Measurements from ENCODE around the gene TMEM255B.

Gene TMEM255B

DNA sequence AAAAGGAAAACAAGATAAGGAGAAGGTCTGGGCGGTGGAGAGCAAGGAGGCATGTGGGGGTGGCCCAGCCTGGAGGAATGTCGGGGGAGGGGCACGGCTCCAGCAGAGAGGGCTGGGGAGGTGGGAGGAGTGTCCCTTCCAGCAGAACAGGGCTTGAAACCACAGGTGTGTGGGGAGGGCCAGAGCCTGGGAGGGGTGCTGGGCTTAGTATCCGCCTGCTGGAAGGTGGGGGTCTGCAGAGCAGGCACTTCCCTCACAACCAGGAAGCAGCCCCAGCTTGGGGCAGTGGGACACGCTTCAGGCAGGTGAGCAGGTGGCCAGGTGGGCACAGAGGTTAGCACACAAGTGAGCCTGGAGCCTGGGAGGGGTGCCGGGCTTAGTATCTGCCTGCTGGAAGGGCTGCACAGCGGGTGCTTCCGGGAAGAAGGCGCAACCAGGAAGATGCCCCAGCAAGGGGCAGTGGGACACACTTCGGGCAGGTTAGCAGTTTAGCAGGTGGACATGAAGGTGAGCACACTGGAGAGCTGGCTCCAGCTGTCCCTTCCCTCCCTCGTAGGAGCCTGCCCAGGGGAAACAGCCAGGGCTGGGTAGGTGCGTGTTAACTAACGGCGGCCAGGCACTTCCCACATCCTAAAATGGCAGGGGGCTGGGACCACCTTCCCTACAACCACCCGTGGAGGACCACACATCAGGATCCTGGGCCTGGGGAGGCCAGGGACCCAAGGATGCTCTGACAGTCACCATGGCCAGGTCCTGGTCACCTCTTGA lies 101.8 kb downstream of the TMEM255B start:
- no peaks in the 10 kb centered on the region for H3K27me3 ChIP-seq (ENCODE audit: insufficient read depth, low read length, poor library complexity, severe bottlenecking)
- no peak overlapping the region for H3K4me3 ChIP-seq (ENCODE audit: low read length, poor library complexity, severe bottlenecking)
- no peaks in the 10 kb centered on the region for H3K9me2 ChIP-seq (replicated peaks; ENCODE audit: low read depth, low read length)
- H2AFZ ChIP-seq (ENCODE audit: low read length) = no peak overlapping the region
- no peaks in the 10 kb centered on the region for H3F3A ChIP-seq (ENCODE audit: low read depth)
- no peaks in the 10 kb centered on the region for H3K36me3 ChIP-seq (ENCODE audit: insufficient read depth, low read length)
- H3K4me2 ChIP-seq (ENCODE audit: low read depth, low read length, poor library complexity, severe bottlenecking) = no peak overlapping the region
- TF ChIP-seq EZH2phosphoT487 (IDR thresholded peaks at IDR 0.05; ENCODE audit: borderline replicate concordance) = no peak
- TF ChIP-seq, protein P1, sequence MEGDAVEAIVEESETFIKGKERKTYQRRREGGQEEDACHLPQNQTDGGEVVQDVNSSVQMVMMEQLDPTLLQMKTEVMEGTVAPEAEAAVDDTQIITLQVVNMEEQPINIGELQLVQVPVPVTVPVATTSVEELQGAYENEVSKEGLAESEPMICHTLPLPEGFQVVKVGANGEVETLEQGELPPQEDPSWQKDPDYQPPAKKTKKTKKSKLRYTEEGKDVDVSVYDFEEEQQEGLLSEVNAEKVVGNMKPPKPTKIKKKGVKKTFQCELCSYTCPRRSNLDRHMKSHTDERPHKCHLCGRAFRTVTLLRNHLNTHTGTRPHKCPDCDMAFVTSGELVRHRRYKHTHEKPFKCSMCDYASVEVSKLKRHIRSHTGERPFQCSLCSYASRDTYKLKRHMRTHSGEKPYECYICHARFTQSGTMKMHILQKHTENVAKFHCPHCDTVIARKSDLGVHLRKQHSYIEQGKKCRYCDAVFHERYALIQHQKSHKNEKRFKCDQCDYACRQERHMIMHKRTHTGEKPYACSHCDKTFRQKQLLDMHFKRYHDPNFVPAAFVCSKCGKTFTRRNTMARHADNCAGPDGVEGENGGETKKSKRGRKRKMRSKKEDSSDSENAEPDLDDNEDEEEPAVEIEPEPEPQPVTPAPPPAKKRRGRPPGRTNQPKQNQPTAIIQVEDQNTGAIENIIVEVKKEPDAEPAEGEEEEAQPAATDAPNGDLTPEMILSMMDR (conservative IDR thresholded peaks at IDR 0.05; ENCODE audit: low read length) = no peak
- H3K4me1 ChIP-seq (ENCODE audit: insufficient read depth, low read length, poor library complexity, severe bottlenecking) = peaks cover under 1% of the 10 kb centered on the region
- H4K20me1 ChIP-seq (ENCODE audit: insufficient read depth, low read length, poor library complexity, severe bottlenecking) = no peaks in the 10 kb centered on the region
- no peaks in the 10 kb centered on the region for H3K79me2 ChIP-seq (ENCODE audit: insufficient read depth, low read length)
- H3K9me3 ChIP-seq (ENCODE audit: insufficient read depth, low read depth, low read length) = no peaks in the 10 kb centered on the region
- H3K9ac ChIP-seq (ENCODE audit: low read depth, low read length, poor library complexity, severe bottlenecking) = no peak overlapping the region

DNA sequence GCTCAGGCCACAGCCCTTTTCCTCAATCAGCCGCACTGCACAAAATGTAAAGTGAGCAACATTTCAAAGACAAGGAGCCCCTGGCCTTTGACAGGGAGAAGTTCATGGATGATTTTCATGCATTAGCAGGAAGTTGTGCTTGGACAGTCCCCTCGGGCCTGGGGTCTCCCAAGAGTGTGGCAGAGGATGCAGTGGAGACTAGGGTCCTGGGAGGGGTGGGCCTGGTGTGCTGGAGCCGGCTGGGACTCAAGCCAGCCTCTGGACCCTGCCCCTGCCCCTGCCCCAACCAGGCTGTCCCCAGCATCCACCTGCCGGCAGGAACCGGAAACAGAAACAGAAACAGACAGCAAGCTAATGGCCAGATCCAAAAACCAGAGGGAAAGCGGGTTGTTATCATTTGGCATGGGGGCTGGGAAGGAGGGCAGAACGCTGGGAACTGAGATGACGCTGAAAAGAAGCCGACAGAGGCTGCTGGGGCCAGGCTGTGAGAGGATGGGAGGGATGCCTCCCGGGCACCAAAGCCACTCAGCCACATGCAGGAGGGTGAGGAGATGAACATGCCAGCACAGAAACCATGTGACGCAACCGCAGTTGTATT lies 102.5 kb downstream of the TMEM255B start:
- no peak overlapping the region for H3K4me2 ChIP-seq (ENCODE audit: low read depth, low read length, poor library complexity, severe bottlenecking)
- no peaks in the 10 kb centered on the region for H4K20me1 ChIP-seq (ENCODE audit: insufficient read depth, low read length, poor library complexity, severe bottlenecking)
- no peaks in the 10 kb centered on the region for H3K4me1 ChIP-seq (ENCODE audit: insufficient read depth, low read length, poor library complexity, severe bottlenecking)
- no peaks in the 10 kb centered on the region for H3K27me3 ChIP-seq (ENCODE audit: insufficient read depth, low read length, poor library complexity, severe bottlenecking)
- H3K9me3 ChIP-seq (ENCODE audit: insufficient read depth, low read depth, low read length) = no peaks in the 10 kb centered on the region
- H3K4me3 ChIP-seq (ENCODE audit: low read length, poor library complexity, severe bottlenecking) = no peak overlapping the region
- no peaks in the 10 kb centered on the region for H3K9me2 ChIP-seq (replicated peaks; ENCODE audit: low read depth, low read length)
- no peak overlapping the region for H3K9ac ChIP-seq (ENCODE audit: low read depth, low read length, poor library complexity, severe bottlenecking)
- no peaks in the 10 kb centered on the region for H3F3A ChIP-seq (ENCODE audit: low read depth)
- H3K79me2 ChIP-seq (ENCODE audit: insufficient read depth, low read length) = no peaks in the 10 kb centered on the region
- no peak overlapping the region for H2AFZ ChIP-seq (ENCODE audit: low read length)
- TF ChIP-seq, protein P1 (conservative IDR thresholded peaks at IDR 0.05; ENCODE audit: low read length) = no peak
- no peak for TF ChIP-seq EZH2phosphoT487 (IDR thresholded peaks at IDR 0.05; ENCODE audit: borderline replicate concordance)
- no peaks in the 10 kb centered on the region for H3K36me3 ChIP-seq (ENCODE audit: insufficient read depth, low read length)

DNA sequence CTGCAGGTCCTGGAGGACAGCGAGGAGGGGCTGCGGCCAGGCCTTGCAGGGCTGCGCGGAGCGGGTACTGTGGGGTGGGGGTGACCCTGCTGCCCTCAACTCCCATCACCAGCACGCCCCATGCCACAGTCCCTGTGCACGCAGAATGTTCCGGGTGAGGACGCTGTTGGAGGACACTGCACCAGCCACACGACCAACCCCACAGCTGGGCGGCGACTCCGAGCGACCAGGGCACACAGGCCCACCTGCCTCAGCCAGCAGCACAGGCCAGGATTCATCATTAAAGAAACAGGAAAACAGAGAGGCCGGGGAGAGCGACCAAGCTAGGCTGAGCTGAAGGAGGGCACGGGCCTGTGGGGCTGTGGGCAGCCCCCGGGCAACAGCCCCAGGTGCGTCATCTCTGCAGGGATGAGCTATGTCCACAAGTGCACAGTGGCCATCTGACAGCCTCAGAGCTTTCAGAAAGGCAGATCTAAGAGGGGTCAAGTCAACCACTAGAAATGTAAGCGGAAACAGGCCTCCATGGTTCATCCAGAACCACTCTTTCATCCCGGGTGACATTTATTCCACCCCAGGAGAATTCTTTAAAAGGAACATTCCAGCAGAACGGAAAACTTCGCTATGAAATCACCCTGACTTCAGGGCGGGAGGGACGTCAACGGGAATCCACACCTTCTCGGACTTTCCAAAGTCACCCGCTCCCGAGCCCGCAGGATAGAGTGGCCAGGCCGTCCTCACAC lies 103.3 kb downstream of the TMEM255B start:
- Histone ChIP-seq H2AFZ (ENCODE audit: low read length) (no peak overlapping the region), H3K79me2 (ENCODE audit: insufficient read depth, low read length) (no peaks in the 10 kb centered on the region), H3K9ac (ENCODE audit: low read depth, low read length, poor library complexity, severe bottlenecking) (no peak overlapping the region), H3K9me3 (ENCODE audit: insufficient read depth, low read depth, low read length) (no peaks in the 10 kb centered on the region), H3K4me2 (ENCODE audit: low read depth, low read length, poor library complexity, severe bottlenecking) (no peak overlapping the region), H3K4me1 (ENCODE audit: insufficient read depth, low read length, poor library complexity, severe bottlenecking) (no peaks in the 10 kb centered on the region), H3K27me3 (ENCODE audit: insufficient read depth, low read length, poor library complexity, severe bottlenecking) (no peaks in the 10 kb centered on the region), H3F3A (ENCODE audit: low read depth) (no peaks in the 10 kb centered on the region), H4K20me1 (ENCODE audit: insufficient read depth, low read length, poor library complexity, severe bottlenecking) (no peaks in the 10 kb centered on the region), H3K4me3 (ENCODE audit: low read length, poor library complexity, severe bottlenecking) (no peak overlapping the region), H3K9me2 (replicated peaks; ENCODE audit: low read depth, low read length) (no peaks in the 10 kb centered on the region), H3K36me3 (ENCODE audit: insufficient read depth, low read length) (no peaks in the 10 kb centered on the region)
- TF ChIP-seq, protein P1 (conservative IDR thresholded peaks at IDR 0.05; ENCODE audit: low read length) = no peak
- TF ChIP-seq EZH2phosphoT487 (IDR thresholded peaks at IDR 0.05; ENCODE audit: borderline replicate concordance) = no peak
